Panc1 (cell line): ENCODE results near the gene SPATA13. TPM values are rescaled to one million over a fixed set of nuclear protein-coding genes. Genes with fewer than 3 reads are reported as not detected.

Source experiments
- ATAC-seq: fragments of 200-7000 bp; cut with Tn5 transposase; 2 replicates; pipeline ENCODE4 v1.9.1; 2020; ENCODE audit warnings: mild to moderate bottlenecking, moderate library complexity
- BruUV-seq: library from RNA; stranded (reverse); fragments of 400-500 nt; replicated peaks from 2 replicates; lab custom pipeline; 2021; lab: Mats Ljungman, UMichigan
- CTCF ChIA-PET: fragments of 300-600 bp; sonication (Branson Sonifier 250); formaldehyde crosslinking; loops from one replicate; lab custom pipeline; 2022; ENCODE audit warnings: antibody characterized with exemption; lab: Charles Lee
- POLR2A ChIA-PET: fragments of 300-600 bp; sonication (Branson Sonifier 250); formaldehyde crosslinking; loops from one replicate; lab custom pipeline; 2022; ENCODE audit warnings: antibody characterized with exemption; lab: Charles Lee
- DNase-seq: peaks from one replicate; pipeline ENCODE4 v3.0.0-alpha.2; 2010; ENCODE audit warnings: low read depth, low spot score
- H3K27ac ChIP-seq: 2 replicates; pipeline ENCODE4 v1.5.1; 2011; ENCODE audit warnings: mild to moderate bottlenecking, low read length, inconsistent platforms
- H3K27me3 ChIP-seq: fragments of 200-500 bp; sonication (Bioruptor generic); 2 replicates; pipeline ENCODE4 v1.6.0; 2014; ENCODE audit warnings: low read length, inconsistent platforms; ENCODE audit not compliant: control insufficient read depth, insufficient read depth
- H3K36me3 ChIP-seq: fragments of 200-500 bp; sonication (Bioruptor generic); 2 replicates; pipeline ENCODE4 v1.5.1; 2014; ENCODE audit warnings: inconsistent platforms, mild to moderate bottlenecking, low read length, moderate library complexity; ENCODE audit not compliant: control insufficient read depth, insufficient read depth
- H3K4me1 ChIP-seq: 2 replicates; pipeline ENCODE4 v1.5.1; 2011; ENCODE audit warnings: inconsistent platforms, mild to moderate bottlenecking, low read length, moderate library complexity; ENCODE audit not compliant: control insufficient read depth, insufficient read depth
- H3K4me3 ChIP-seq, 2 experiments: 2 replicates each; pipeline ENCODE4 v1.5.1; 2011 to 2012; ENCODE audit warnings: low read depth in 2 of 2, low read length in 2 of 2, mild to moderate bottlenecking in 2 of 2, inconsistent platforms in 1 of 2, moderate library complexity in 1 of 2
- H3K9me3 ChIP-seq: fragments of 200-500 bp; sonication (Bioruptor generic); 2 replicates; pipeline ENCODE4 v1.5.1; 2014; ENCODE audit warnings: low read depth, mild to moderate bottlenecking, inconsistent platforms, low read length, moderate library complexity; ENCODE audit not compliant: control insufficient read depth, insufficient read depth
- POLR2AphosphoS5 ChIP-seq: IDR thresholded peaks from 2 replicates; pipeline ENCODE4 v1.6.1; 2012; ENCODE audit warnings: mild to moderate bottlenecking, low read depth, low read length, moderate library complexity
- SIN3A ChIP-seq: IDR thresholded peaks from 2 replicates; pipeline ENCODE4 v1.6.1; 2012; ENCODE audit warnings: low read depth, mild to moderate bottlenecking, low read length, moderate library complexity, borderline replicate concordance; ENCODE audit not compliant: insufficient read depth
- TCF7L2 ChIP-seq: IDR thresholded peaks from 2 replicates; pipeline ENCODE4 v1.6.1; 2011; ENCODE audit warnings: mild to moderate bottlenecking, low read depth, low read length, inconsistent platforms
- in situ Hi-C: cut with HindIII; loops from 2 replicates; pipeline ENCODE4 v1.10.0; 2016; ENCODE audit warnings: low sequenced_read_pairs, low pct_unique_long_range_greater_than_20kb
- intact Hi-C: fragments of 100-400 bp; cut with micrococcal nuclease; formaldehyde crosslinking; loops from one replicate; pipeline ENCODE4 v1.10.0; 2022; ENCODE audit not compliant: unreplicated experiment
- total RNA-seq: library from RNA; stranded (reverse); gene quantifications from one replicate; pipeline ENCODE4 v1.2.1, GENCODE V29; 2021; ENCODE audit not compliant: unreplicated experiment
- TF ChIP-seq, protein P1 (sequence below): fragments of 450-650 bp; IDR thresholded peaks from 2 replicates; pipeline ENCODE4 v1.5.1; 2017; ENCODE audit warnings: mild to moderate bottlenecking
- TF ChIP-seq, protein P2 (sequence below), 2 experiments: IDR thresholded peaks; 2 replicates each; pipeline ENCODE4 v1.6.1; 2011 to 2012; ENCODE audit warnings: low read depth in 2 of 2, control low read depth in 1 of 2, low read length in 1 of 2, mild to moderate bottlenecking in 1 of 2, moderate library complexity in 1 of 2; ENCODE audit not compliant: insufficient read depth in 1 of 2

SPATA13 gene
- total RNA-seq, 1 experiment from 2014 or later = 7.9 TPM

DNA sequence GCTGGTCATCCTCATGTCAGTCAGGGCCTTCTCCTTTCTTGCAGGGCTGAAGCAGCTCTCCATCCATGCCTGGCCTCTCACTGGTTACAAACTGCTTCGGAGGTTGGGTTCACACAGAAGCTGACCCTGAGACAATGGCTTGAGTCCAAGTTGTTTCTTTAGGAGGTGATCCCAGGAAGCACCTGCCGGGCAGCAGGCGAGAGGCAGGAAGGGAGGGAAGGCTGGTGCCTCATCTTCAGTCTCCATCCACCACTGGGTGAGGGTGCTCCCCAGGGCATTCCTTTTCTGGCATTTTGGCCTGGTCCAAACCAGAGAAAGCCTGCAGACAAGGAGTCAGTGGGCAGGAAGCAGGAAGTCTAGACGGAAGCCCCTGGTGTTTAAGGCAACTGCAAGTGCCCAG lies 17.6 kb upstream of the SPATA13 start:
- DNase-seq (no peak), ATAC-seq (no peak)
- no peaks in the 10 kb centered on the region; the same call in 1 of the 2 replicates for H3K9me3 ChIP-seq
- ChIA-PET POLR2A (no interaction called here), CTCF (interaction anchor here (0.6 kb wide), 1 partner anchor 17 kb away, joined by 7 read pairs; the partner anchor contains the start of gene SPATA13)
- no peak overlapping the region for H3K4me3 ChIP-seq
- H3K27me3 ChIP-seq = no peaks in the 10 kb centered on the region
- peaks cover under 1% of the 10 kb centered on the region for H3K4me1 ChIP-seq
- intact Hi-C loops (no loop called here), in situ Hi-C loops (no loop called here)
- H3K27ac ChIP-seq = no peak overlapping the region
- H3K36me3 ChIP-seq = no peaks in the 10 kb centered on the region
- TF ChIP-seq, protein P1, sequence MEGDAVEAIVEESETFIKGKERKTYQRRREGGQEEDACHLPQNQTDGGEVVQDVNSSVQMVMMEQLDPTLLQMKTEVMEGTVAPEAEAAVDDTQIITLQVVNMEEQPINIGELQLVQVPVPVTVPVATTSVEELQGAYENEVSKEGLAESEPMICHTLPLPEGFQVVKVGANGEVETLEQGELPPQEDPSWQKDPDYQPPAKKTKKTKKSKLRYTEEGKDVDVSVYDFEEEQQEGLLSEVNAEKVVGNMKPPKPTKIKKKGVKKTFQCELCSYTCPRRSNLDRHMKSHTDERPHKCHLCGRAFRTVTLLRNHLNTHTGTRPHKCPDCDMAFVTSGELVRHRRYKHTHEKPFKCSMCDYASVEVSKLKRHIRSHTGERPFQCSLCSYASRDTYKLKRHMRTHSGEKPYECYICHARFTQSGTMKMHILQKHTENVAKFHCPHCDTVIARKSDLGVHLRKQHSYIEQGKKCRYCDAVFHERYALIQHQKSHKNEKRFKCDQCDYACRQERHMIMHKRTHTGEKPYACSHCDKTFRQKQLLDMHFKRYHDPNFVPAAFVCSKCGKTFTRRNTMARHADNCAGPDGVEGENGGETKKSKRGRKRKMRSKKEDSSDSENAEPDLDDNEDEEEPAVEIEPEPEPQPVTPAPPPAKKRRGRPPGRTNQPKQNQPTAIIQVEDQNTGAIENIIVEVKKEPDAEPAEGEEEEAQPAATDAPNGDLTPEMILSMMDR = no peak
- TF ChIP-seq POLR2AphosphoS5 = no peak
- no peak for TF ChIP-seq SIN3A
- TF ChIP-seq, protein P2, sequence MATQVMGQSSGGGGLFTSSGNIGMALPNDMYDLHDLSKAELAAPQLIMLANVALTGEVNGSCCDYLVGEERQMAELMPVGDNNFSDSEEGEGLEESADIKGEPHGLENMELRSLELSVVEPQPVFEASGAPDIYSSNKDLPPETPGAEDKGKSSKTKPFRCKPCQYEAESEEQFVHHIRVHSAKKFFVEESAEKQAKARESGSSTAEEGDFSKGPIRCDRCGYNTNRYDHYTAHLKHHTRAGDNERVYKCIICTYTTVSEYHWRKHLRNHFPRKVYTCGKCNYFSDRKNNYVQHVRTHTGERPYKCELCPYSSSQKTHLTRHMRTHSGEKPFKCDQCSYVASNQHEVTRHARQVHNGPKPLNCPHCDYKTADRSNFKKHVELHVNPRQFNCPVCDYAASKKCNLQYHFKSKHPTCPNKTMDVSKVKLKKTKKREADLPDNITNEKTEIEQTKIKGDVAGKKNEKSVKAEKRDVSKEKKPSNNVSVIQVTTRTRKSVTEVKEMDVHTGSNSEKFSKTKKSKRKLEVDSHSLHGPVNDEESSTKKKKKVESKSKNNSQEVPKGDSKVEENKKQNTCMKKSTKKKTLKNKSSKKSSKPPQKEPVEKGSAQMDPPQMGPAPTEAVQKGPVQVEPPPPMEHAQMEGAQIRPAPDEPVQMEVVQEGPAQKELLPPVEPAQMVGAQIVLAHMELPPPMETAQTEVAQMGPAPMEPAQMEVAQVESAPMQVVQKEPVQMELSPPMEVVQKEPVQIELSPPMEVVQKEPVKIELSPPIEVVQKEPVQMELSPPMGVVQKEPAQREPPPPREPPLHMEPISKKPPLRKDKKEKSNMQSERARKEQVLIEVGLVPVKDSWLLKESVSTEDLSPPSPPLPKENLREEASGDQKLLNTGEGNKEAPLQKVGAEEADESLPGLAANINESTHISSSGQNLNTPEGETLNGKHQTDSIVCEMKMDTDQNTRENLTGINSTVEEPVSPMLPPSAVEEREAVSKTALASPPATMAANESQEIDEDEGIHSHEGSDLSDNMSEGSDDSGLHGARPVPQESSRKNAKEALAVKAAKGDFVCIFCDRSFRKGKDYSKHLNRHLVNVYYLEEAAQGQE (IDR thresholded peaks at IDR 0.05; ENCODE audit: insufficient read depth in 1 of 2, low read depth in 2 of 2, low read length in 1 of 2) = no peak
- no peak for TF ChIP-seq TCF7L2
- no TSS peak for BruUV-seq

DNA sequence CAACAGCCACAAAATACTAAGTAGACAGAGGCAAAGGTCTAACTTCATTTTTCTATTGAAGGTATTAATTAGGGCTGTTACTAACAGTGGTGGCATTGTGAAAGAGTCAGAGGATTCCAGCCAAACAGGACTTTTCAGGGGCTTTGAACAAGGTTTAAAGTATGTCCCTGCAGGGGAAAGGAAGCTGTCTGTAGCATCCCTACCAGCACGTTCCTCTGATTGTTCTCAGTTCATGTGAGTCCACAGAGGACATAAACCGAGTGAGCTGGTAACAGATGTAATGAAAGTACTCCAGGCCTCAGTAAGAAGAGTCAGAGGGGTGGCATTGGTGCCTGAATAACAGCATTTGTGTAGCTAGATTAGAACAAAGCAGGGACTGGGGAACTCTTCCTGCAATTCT lies 15.3 kb upstream of the SPATA13 start:
- no peak for DNase-seq
- Histone ChIP-seq H3K4me3 (no peak overlapping the region), H3K36me3 (no peaks in the 10 kb centered on the region), H3K27ac (no peak overlapping the region), H3K27me3 (no peaks in the 10 kb centered on the region), H3K9me3 (no peaks in the 10 kb centered on the region; the same call in 1 of the 2 replicates), H3K4me1 (peaks cover 20% of the 10 kb centered on the region)
- no TSS peak for BruUV-seq
- in situ Hi-C loops (no loop called here), intact Hi-C loops (no loop called here)
- ATAC-seq = no peak
- ChIA-PET CTCF (no interaction called here), POLR2A (interaction anchor here (0.6 kb wide), 1 partner anchor 15 kb away, joined by 6 read pairs; the partner anchor contains the start of gene SPATA13)
- TF ChIP-seq, protein P1 = no peak
- no peak for TF ChIP-seq POLR2AphosphoS5
- TF ChIP-seq, protein P2 (IDR thresholded peaks at IDR 0.05; ENCODE audit: insufficient read depth in 1 of 2, low read depth in 2 of 2, low read length in 1 of 2) = no peak
- TF ChIP-seq SIN3A = no peak
- TF ChIP-seq TCF7L2 = no peak
